ENCODE measurements around the gene PFKFB3. TPM values are rescaled to one million over a fixed set of nuclear protein-coding genes. Genes with fewer than 3 reads are reported as not detected.

Gene PFKFB3
- total and polyA plus RNA-seq, 9 of the 15 experiments (the other 6 are each of a cell fraction or from before 2014, with no cell fraction given), result 0.46 to 21.6 (median 7.8) TPM

GRCh38 chr10:6212806-6213205, 10.1 kb downstream of the PFKFB3 start (continued):
- TF ChIP-seq ZKSCAN8 (CRISPR knock-in tag; IDR thresholded peaks at IDR 0.05), result no peak

- no TSS peak for BruUV-seq (replicated peaks)
- Histone ChIP-seq H3K4me3 (no peak overlapping the region), H2AFZ (ENCODE audit: low read depth, low read length) (no peak overlapping the region), H3K4me2 (ENCODE audit: insufficient read depth, low read length) (no peak overlapping the region), H4K20me1 (replicated peaks; ENCODE audit: control insufficient read depth, insufficient read depth, low read length) (0 out of 2 replicates have a peak, but pooled peaks cover 3% of the 10 kb centered on the region), H3K9me3 (replicated peaks; ENCODE audit: control insufficient read depth, insufficient read depth, low read depth, low read length) (no peaks in the 10 kb centered on the region), H3K36me3 (ENCODE audit: control insufficient read depth, insufficient read depth, low read length) (peaks cover 45% of the 10 kb centered on the region; the same call in 2 of the 3 replicates), H3K9ac (ENCODE audit: insufficient read depth in 1 of 2, low read depth in 2 of 2, low read length in 2 of 2) (no peak overlapping the region), H3K79me2 (ENCODE audit: control insufficient read depth, insufficient read depth, low read length) (no peaks in the 10 kb centered on the region; the same call in 1 of the 3 replicates), H3K27ac (ENCODE audit: extremely low read depth, low read depth, low read length) (no peak overlapping the region), H3K27me3 (ENCODE audit: control insufficient read depth in 2 of 2, insufficient read depth in 2 of 2, low read length in 2 of 2) (no peaks in the 10 kb centered on the region), H3K9me1 (ENCODE audit: control insufficient read depth, insufficient read depth, low read length) (peaks cover 3% of the 10 kb centered on the region), H3K4me1 (replicated peaks in 1 of 2; ENCODE audit: control insufficient read depth in 2 of 2, insufficient read depth in 2 of 2, low read length in 2 of 2) (peaks cover 0 to 7% of the 10 kb centered on the region in 2 experiments; a peak in 1 of 5 replicates)
- FAIRE-seq (no peak), DNase-seq (ENCODE audit: extremely low read depth in 1 of 4, low spot score in 3 of 4) (no peak), ATAC-seq (no peak)
- no peak for TF ChIP-seq POLR2A (conservative IDR thresholded peaks at IDR 0.05)
- peak; percentile 94 for TF ChIP-seq ZNF121 (CRISPR knock-in tag; conservative IDR thresholded peaks at IDR 0.05)
- TF ChIP-seq ZBTB1 (CRISPR knock-in tag; IDR thresholded peaks at IDR 0.05; ENCODE audit: borderline replicate concordance, low read depth), result no peak
- no peak for TF ChIP-seq GTF2F1 (IDR thresholded peaks at IDR 0.05; ENCODE audit: low read depth, low read length)
- TF ChIP-seq MXI1 (IDR thresholded peaks at IDR 0.05; ENCODE audit: low read depth, low read length), result no peak
- TF ChIP-seq MTF1 (CRISPR knock-in tag; IDR thresholded peaks at IDR 0.05; ENCODE audit: borderline replicate concordance), result no peak
- TF ChIP-seq SOX6 (IDR thresholded peaks at IDR 0.05), result no peak
- no peak for TF ChIP-seq CAMTA2 (CRISPR knock-in tag; conservative IDR thresholded peaks at IDR 0.05)
- CTCF ChIA-PET (ENCODE audit: low intra/inter-chr PET ratio), result no interaction called here
- in situ Hi-C loops (cut with MboI) (no loop called here), intact Hi-C loops (cut with micrococcal nuclease) (no loop called here)
- POLR2A ChIA-PET, result interaction anchor here (1.2 kb wide), 1 partner anchor 11 kb away, joined by 5 read pairs; the partner anchor contains the start of gene PFKFB3
- 85% methylated on average over 15 of the region's 17 CpGs for WGBS (ENCODE audit: insufficient coverage, low coverage, missing lambda C conversion rate)
Observed at GRCh38 chr10:6213257-6213905, 10.6 kb downstream of the PFKFB3 start.
